ENCODE measurements around the gene ZFP36L2.

Gene ZFP36L2

GRCh38 chr2:43186321-43186678, 40.1 kb downstream of the ZFP36L2 start:
- no peak for DNase-seq (ENCODE audit: low spot score)

GRCh38 chr2:43185146-43185545, 41.3 kb downstream of the ZFP36L2 start:
- DNase-seq (ENCODE audit: low spot score) = no peak

GRCh38 chr2:43184339-43184895, 42.0 kb downstream of the ZFP36L2 start:
- no peak for DNase-seq (ENCODE audit: low spot score)

- no peak for DNase-seq (ENCODE audit: low spot score)
Observed at GRCh38 chr2:43183743-43184142, 42.7 kb downstream of the ZFP36L2 start.

- DNase-seq (ENCODE audit: low spot score) = no peak
Observed at GRCh38 chr2:43180897-43181296, 45.5 kb downstream of the ZFP36L2 start.

GRCh38 chr2:43179942-43180341, 46.5 kb downstream of the ZFP36L2 start:
- no peak for DNase-seq (ENCODE audit: low spot score)

GRCh38 chr2:43178602-43179542, 47.5 kb downstream of the ZFP36L2 start:
- no peak for DNase-seq (ENCODE audit: low spot score)

GRCh38 chr2:43178055-43178598, 48.3 kb downstream of the ZFP36L2 start:
- DNase-seq (ENCODE audit: low spot score) = no peak

GRCh38 chr2:43176449-43176848, 50.0 kb downstream of the ZFP36L2 start:
- no peak for DNase-seq (ENCODE audit: low spot score)

- no peak for DNase-seq (ENCODE audit: low spot score)
Observed at GRCh38 chr2:43175876-43176275, 50.5 kb downstream of the ZFP36L2 start.

GRCh38 chr2:43175020-43175441, 51.4 kb downstream of the ZFP36L2 start:
- no peak for DNase-seq (ENCODE audit: low spot score)

- no peak for DNase-seq (ENCODE audit: low spot score)
Observed at GRCh38 chr2:43174368-43174916, 52.0 kb downstream of the ZFP36L2 start.
